ENCODE measurements around the gene B4GALT5.
"Not testable (repeated sequence)": the region's sequence is repeated elsewhere in the genome, so short reads cannot be mapped to it uniquely, and the experiment has no call there.

Gene B4GALT5

GRCh38 chr20:49656304-49656703 lies 57.4 kb downstream of the B4GALT5 start:
- no peak for DNase-seq

GRCh38 chr20:49653925-49654434 lies 59.7 kb downstream of the B4GALT5 start:
- DNase-seq = no peak

- no peak for DNase-seq
Observed at GRCh38 chr20:49649672-49650071, 64.0 kb downstream of the B4GALT5 start.

GRCh38 chr20:49647550-49647949 lies 66.1 kb downstream of the B4GALT5 start:
- DNase-seq = no peak

- DNase-seq = no peak
Observed at GRCh38 chr20:49646528-49646927, 67.2 kb downstream of the B4GALT5 start.

GRCh38 chr20:49646126-49646525 lies 67.6 kb downstream of the B4GALT5 start:
- no peak for DNase-seq

- no peak for DNase-seq
Observed at GRCh38 chr20:49644980-49645565, 68.6 kb downstream of the B4GALT5 start.

GRCh38 chr20:49642816-49643215 lies 70.9 kb downstream of the B4GALT5 start:
- DNase-seq = no peak

GRCh38 chr20:49641683-49642656 lies 71.7 kb downstream of the B4GALT5 start:
- no peak for DNase-seq

- no peak for DNase-seq
Observed at GRCh38 chr20:49637046-49637637, 76.5 kb downstream of the B4GALT5 start.

GRCh38 chr20:49636447-49636846 lies 77.2 kb downstream of the B4GALT5 start:
- DNase-seq = no peak

GRCh38 chr20:49635866-49636265 lies 77.8 kb downstream of the B4GALT5 start:
- no peak for DNase-seq

- DNase-seq = no peak
Observed at GRCh38 chr20:49635166-49635565, 78.5 kb downstream of the B4GALT5 start.

GRCh38 chr20:49634116-49634515 lies 79.6 kb downstream of the B4GALT5 start:
- DNase-seq = no peak

- DNase-seq = no peak
Observed at GRCh38 chr20:49633643-49634042, 80.0 kb downstream of the B4GALT5 start.

GRCh38 chr20:49633023-49633422 lies 80.7 kb downstream of the B4GALT5 start:
- no peak for DNase-seq

GRCh38 chr20:49631856-49632418 lies 81.7 kb downstream of the B4GALT5 start:
- no peak for DNase-seq

- no peak for DNase-seq
Observed at GRCh38 chr20:49631061-49631716, 82.5 kb downstream of the B4GALT5 start.

GRCh38 chr20:49630396-49630951 lies 83.2 kb downstream of the B4GALT5 start:
- DNase-seq = no peak

- DNase-seq = no peak
Observed at GRCh38 chr20:49629606-49630005, 84.1 kb downstream of the B4GALT5 start.

- not testable (repeated sequence) for DNase-seq
Observed at GRCh38 chr20:49628280-49628679, 85.4 kb downstream of the B4GALT5 start.

- DNase-seq = no peak
Observed at GRCh38 chr20:49627329-49627761, 86.3 kb downstream of the B4GALT5 start.
